ENCODE data around the gene MMP12.
"Not testable (repeated sequence)": the region's sequence is repeated elsewhere in the genome, so short reads cannot be mapped to it uniquely, and the experiment has no call there.

Gene MMP12

GRCh38 chr11:102874852-102875251 is at the start of gene MMP12:
TSS of gene MMP12 (minus strand) at chr11:102874982. CDS start at chr11:102874937, 45 bp downstream.
- no peak for DNase-seq (ENCODE audit: low read depth)

GRCh38 chr11:102921587-102922220 is 46.9 kb upstream of the MMP12 start:
- DNase-seq (ENCODE audit: low read depth) = no peak

GRCh38 chr11:102920118-102920684 is 45.4 kb upstream of the MMP12 start:
- DNase-seq (ENCODE audit: low read depth) = no peak

GRCh38 chr11:102915044-102915375 is 40.2 kb upstream of the MMP12 start:
- no peak for DNase-seq (ENCODE audit: low read depth)

GRCh38 chr11:102914238-102915043 is 39.7 kb upstream of the MMP12 start:
- peak; percentile 38 for DNase-seq (ENCODE audit: low read depth)

- no peak for DNase-seq (ENCODE audit: low read depth)
Measured at GRCh38 chr11:102912482-102912830, 37.7 kb upstream of the MMP12 start.

- DNase-seq (ENCODE audit: low read depth) = no peak
Measured at GRCh38 chr11:102911758-102912481, 37.1 kb upstream of the MMP12 start.

GRCh38 chr11:102905848-102906247 is 31.1 kb upstream of the MMP12 start:
- DNase-seq (ENCODE audit: low read depth) = not testable (repeated sequence)

- DNase-seq (ENCODE audit: low read depth) = not testable (repeated sequence)
Measured at GRCh38 chr11:102903895-102904294, 29.1 kb upstream of the MMP12 start.

- DNase-seq (ENCODE audit: low read depth) = no peak
Measured at GRCh38 chr11:102900346-102900745, 25.6 kb upstream of the MMP12 start.

GRCh38 chr11:102891736-102892135 is 17.0 kb upstream of the MMP12 start:
- no peak for DNase-seq (ENCODE audit: low read depth)

GRCh38 chr11:102886999-102887398 is 12.2 kb upstream of the MMP12 start:
- DNase-seq (ENCODE audit: low read depth) = peak; percentile 30

GRCh38 chr11:102883141-102883540 is 8.4 kb upstream of the MMP12 start:
- no peak for DNase-seq (ENCODE audit: low read depth)

- peak; percentile 20 for DNase-seq (ENCODE audit: low read depth)
Measured at GRCh38 chr11:102882389-102883024, 7.7 kb upstream of the MMP12 start.

- no peak for DNase-seq (ENCODE audit: low read depth)
Measured at GRCh38 chr11:102879801-102880200, 5.0 kb upstream of the MMP12 start.

GRCh38 chr11:102878595-102878994 is 3.8 kb upstream of the MMP12 start:
- DNase-seq (ENCODE audit: low read depth) = no peak

- DNase-seq (ENCODE audit: low read depth) = not testable (repeated sequence)
Measured at GRCh38 chr11:102869354-102869964, 5.3 kb downstream of the MMP12 start.

- no peak for DNase-seq (ENCODE audit: low read depth)
Measured at GRCh38 chr11:102868339-102868738, 6.4 kb downstream of the MMP12 start.

- DNase-seq (ENCODE audit: low read depth) = no peak
Measured at GRCh38 chr11:102864724-102865123, 10.1 kb downstream of the MMP12 start.

- no peak for DNase-seq (ENCODE audit: low read depth)
Measured at GRCh38 chr11:102853956-102854355, 20.8 kb downstream of the MMP12 start.

- DNase-seq (ENCODE audit: low read depth) = no peak
Measured at GRCh38 chr11:102853055-102853454, 21.7 kb downstream of the MMP12 start.

All from fibroblast of the conjunctiva (primary cell).